ENCODE data around the gene SAMD1.

- TF ChIP-seq CTCF (IDR thresholded peaks at IDR 0.05) (no peak), ZFX (IDR thresholded peaks at IDR 0.05; ENCODE audit: borderline replicate concordance) (no peak)
These were observed 1.7 kb downstream of the SAMD1 start for GRCh38 chr19:14088634-14089411.
